Activated CD8-positive, alpha-beta memory T cell treated with anti-CD3 and anti-CD28 coated beads, Interleukin-2, amount 50 U/mL, for 24 hours (primary cell): Measurements from ENCODE around the gene GABRD.

ENCODE experiments used
- DNase-seq: peaks from one replicate; pipeline ENCODE4 v3.0.0-alpha.2; 2020; ENCODE audit errors: extremely low read depth

GABRD gene

DNA sequence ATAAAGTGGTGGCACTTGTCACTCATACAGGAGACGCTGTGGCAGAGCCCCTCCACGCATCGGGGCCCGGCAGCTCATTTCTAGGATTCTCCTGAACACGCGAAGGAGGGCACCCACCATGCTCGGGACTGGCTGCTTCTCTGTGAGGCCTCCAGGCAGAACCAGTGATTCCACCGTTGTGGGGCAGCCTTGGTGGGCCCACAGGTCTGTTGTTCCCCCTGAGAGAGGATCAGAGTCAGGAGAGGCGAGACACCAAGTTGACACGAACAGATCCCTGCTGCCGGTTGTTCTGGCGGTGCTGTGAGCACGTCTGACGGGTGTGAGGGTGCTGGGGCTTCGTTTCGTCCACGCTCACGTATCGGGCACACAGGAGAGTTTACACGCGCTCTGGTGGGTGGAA, 57.7 kb downstream of the GABRD start:
- DNase-seq, result no peak

DNA sequence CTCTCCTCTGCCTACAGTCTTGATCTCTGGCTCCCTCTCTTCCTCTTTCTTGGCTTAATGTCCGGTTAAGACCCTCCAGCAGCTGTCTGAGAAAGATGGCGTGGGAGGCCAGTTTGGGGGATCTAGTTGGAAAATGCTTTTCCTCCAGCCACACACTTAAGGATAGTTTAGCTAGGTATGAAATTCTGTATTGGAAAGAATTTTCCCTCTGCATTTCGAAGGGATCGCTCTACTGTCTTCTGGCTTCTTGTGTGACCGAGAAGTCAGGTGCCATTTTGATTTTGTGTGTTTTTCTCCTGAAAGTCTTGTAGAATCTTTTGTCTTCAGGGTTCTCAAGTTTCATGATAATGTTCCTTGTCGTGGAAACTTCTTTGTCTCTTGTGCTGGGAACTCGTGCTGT, 59.0 kb downstream of the GABRD start:
- no peak for DNase-seq

DNA sequence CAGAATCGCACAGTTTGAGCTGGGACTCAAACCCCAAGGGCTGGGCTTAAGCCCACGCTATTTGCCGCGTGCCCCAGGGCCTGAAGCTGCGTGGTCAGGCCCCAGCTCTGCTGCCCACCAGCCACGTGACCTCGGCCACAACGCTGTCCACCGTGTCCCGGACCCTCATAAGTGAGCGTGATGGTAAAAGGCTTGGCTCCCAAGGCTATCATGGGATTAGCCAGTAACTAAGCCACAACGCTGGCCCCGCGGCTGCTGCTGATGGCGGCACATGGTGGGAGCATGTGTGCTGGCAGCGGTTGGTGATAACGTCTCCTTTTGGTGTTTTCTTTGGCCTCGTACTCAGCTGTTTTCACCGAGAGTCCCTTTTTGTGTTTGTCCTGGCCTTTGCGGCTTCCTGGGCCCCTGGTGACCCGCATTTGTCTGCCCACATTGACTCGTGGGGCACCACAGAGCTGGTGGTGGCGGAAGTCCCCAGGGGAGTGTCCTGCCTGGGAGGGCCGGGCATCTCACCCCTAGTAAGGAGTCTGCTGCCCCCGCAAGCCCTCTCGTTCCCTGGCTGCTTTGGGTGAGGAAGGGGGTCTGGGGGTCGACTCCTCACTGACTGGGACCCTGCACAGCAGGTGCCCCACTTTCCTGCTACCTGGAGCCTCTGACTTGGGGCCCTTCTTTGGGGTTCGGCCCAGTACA, 60.4 kb downstream of the GABRD start:
- DNase-seq, result no peak

DNA sequence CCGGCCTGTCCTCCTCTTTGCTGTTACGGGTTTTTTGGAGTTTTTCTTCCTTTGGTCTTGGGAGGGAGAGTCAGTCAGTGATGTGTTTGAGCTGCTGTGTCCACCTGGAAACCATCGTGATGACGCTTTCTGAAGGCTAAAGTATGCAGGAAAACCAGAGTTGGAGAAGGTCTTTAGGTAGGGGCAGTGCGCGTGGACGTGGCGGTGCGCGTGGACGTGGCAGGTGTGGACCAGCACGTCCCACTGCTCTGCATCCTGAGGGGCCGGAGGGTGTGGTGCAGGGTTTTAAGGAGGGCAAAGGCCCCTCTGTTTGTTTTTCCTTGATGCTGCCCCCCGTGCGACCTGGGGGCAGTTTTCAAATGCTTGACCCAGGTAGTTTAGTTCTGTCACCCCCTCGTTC, 61.0 kb downstream of the GABRD start:
- no peak for DNase-seq
